H1 (cell line): Measurements from ENCODE around the gene CLDN14. TPM values are rescaled to one million over a fixed set of nuclear protein-coding genes. Genes with fewer than 3 reads are reported as not detected.

Source experiments
- CTCF ChIA-PET: fragments of 300-600 bp; sonication (Branson Sonifier 250); formaldehyde crosslinking; loops from one replicate; lab custom pipeline; 2021; ENCODE audit not compliant: partially characterized antibody; lab: Charles Lee
- POLR2A ChIA-PET: fragments of 300-600 bp; sonication (Branson Sonifier 250); formaldehyde crosslinking; loops from one replicate; lab custom pipeline; 2021; ENCODE audit warnings: inconsistent platforms; ENCODE audit not compliant: partially characterized antibody; lab: Charles Lee
- DNase-seq, 2 experiments: peaks; one replicate each; pipeline versions ENCODE4 v3.0.0 to v3.0.0-alpha.2; 2010 to 2022; ENCODE audit warnings: low spot score in 2 of 2, low read depth in 1 of 2, mixed read lengths in 1 of 2
- FAIRE-seq: peaks from 2 replicates; lab custom pipeline; 2011; peaks lifted over from hg19 to GRCh38; lab: Jason Lieb, UNC
- H2AFZ ChIP-seq: 2 replicates; pipeline ENCODE4 v1.8.1; 2012; ENCODE audit warnings: low read length, inconsistent platforms
- H2AK5ac ChIP-seq: 2 replicates; pipeline ENCODE4 v1.6.1; 2013; ENCODE audit warnings: low read depth, low read length
- H2BK120ac ChIP-seq: replicated peaks from 2 replicates; pipeline ENCODE3; 2013; ENCODE audit warnings: low read depth, low read length, inconsistent platforms
- H2BK12ac ChIP-seq: 2 replicates; pipeline ENCODE4 v1.6.1; 2013; ENCODE audit warnings: low read depth, low read length
- H2BK15ac ChIP-seq: 2 replicates; pipeline ENCODE4 v1.6.1; 2013; ENCODE audit warnings: low read length
- H2BK20ac ChIP-seq: 2 replicates; pipeline ENCODE4 v1.6.1; 2013; ENCODE audit warnings: low read length
- H2BK5ac ChIP-seq: 2 replicates; pipeline ENCODE4 v1.6.1; 2013; ENCODE audit warnings: low read depth, low read length
- H3K14ac ChIP-seq: 2 replicates; pipeline ENCODE4 v1.6.1; 2013; ENCODE audit warnings: inconsistent platforms; ENCODE audit not compliant: insufficient read length
- H3K18ac ChIP-seq: 2 replicates; pipeline ENCODE4 v1.6.1; 2013; ENCODE audit warnings: low read length; ENCODE audit errors: extremely low read depth
- H3K23ac ChIP-seq: 2 replicates; pipeline ENCODE4 v1.6.1; 2013; ENCODE audit warnings: inconsistent platforms; ENCODE audit not compliant: insufficient read length
- H3K23me2 ChIP-seq: 2 replicates; pipeline ENCODE4 v1.6.1; 2013; ENCODE audit warnings: low read depth, low read length
- H3K27ac ChIP-seq: 2 replicates; pipeline ENCODE4 v1.6.1; 2011; ENCODE audit warnings: low read depth, low read length, inconsistent platforms
- H3K27me3 ChIP-seq, 4 experiments: replicated peaks in 1 of 4; 1 replicate in 1 of 4; 2 replicates in 3 of 4; pipeline versions ENCODE4 v1.6.1 to v1.8.1; 2011 to 2013; ENCODE audit warnings: low read length in 3 of 4, mild to moderate bottlenecking in 3 of 4, inconsistent platforms in 2 of 4, mixed read lengths in 2 of 4, moderate library complexity in 1 of 4; ENCODE audit not compliant: control insufficient read depth in 3 of 4, insufficient read depth in 3 of 4; ENCODE audit errors: extremely low read depth in 1 of 4
- H3K36me3 ChIP-seq, 4 experiments: 2 replicates each; pipeline versions ENCODE4 v1.6.1 to v1.8.1; 2011 to 2013; ENCODE audit warnings: mild to moderate bottlenecking in 4 of 4, low read length in 3 of 4, moderate library complexity in 2 of 4, control low read depth in 1 of 4, inconsistent platforms in 1 of 4; ENCODE audit not compliant: insufficient read depth in 4 of 4, control insufficient read depth in 2 of 4
- H3K4ac ChIP-seq: replicated peaks from 2 replicates; pipeline ENCODE3; 2013; ENCODE audit warnings: low read length, low read depth, mixed read lengths, inconsistent platforms; ENCODE audit not compliant: insufficient read length
- H3K4me1 ChIP-seq, 4 experiments: replicated peaks in 1 of 4; 1 replicate in 1 of 4; 2 replicates in 3 of 4; pipeline versions ENCODE4 v1.6.1 to v1.8.1; 2011 to 2013; ENCODE audit warnings: low read length in 3 of 4, inconsistent platforms in 2 of 4, mixed read lengths in 1 of 4; ENCODE audit not compliant: insufficient read depth in 4 of 4, control insufficient read depth in 3 of 4
- H3K4me2 ChIP-seq, 2 experiments: 2 replicates each; pipeline versions ENCODE4 v1.6.1 to v1.8.1; 2011 to 2013; ENCODE audit warnings: low read depth in 2 of 2, low read length in 2 of 2, control low read depth in 1 of 2, inconsistent platforms in 1 of 2, mild to moderate bottlenecking in 1 of 2; ENCODE audit not compliant: insufficient read depth in 1 of 2
- H3K4me3 ChIP-seq, 4 experiments: fragments of 200-600, 300-600 bp in 1 of 4; sonication (generic), shearing (Covaris generic), sonication (Bioruptor Twin) in 1 of 4; 2 replicates each; pipeline versions ENCODE4 v1.5.1 to v1.8.1; 2011 to 2016; ENCODE audit warnings: low read length in 4 of 4, low read depth in 3 of 4, control low read depth in 2 of 4, inconsistent platforms in 2 of 4, mild to moderate bottlenecking in 2 of 4, mixed read lengths in 1 of 4, moderate library complexity in 1 of 4; ENCODE audit not compliant: insufficient read depth in 2 of 4; ENCODE audit errors: extremely low read depth in 1 of 4
- H3K56ac ChIP-seq: replicated peaks from 2 replicates; pipeline ENCODE3; 2013; ENCODE audit warnings: low read depth, mild to moderate bottlenecking, mixed read lengths, low read length, inconsistent platforms; ENCODE audit not compliant: insufficient read length
- H3K79me1 ChIP-seq: 2 replicates; pipeline ENCODE4 v1.6.1; 2013; ENCODE audit warnings: low read depth, low read length, control low read depth
- H3K79me2 ChIP-seq, 2 experiments: 2 replicates each; pipeline versions ENCODE4 v1.6.1 to v1.8.1; 2012 to 2013; ENCODE audit warnings: low read length in 2 of 2, mild to moderate bottlenecking in 2 of 2, inconsistent platforms in 1 of 2; ENCODE audit not compliant: insufficient read depth in 2 of 2, control insufficient read depth in 1 of 2
- H3K9ac ChIP-seq, 4 experiments: replicated peaks in 1 of 4; 1 replicate in 1 of 4; 2 replicates in 3 of 4; pipeline versions ENCODE4 v1.6.1 to v1.8.1; 2011 to 2013; ENCODE audit warnings: low read depth in 3 of 4, low read length in 3 of 4, control low read depth in 2 of 4, mild to moderate bottlenecking in 2 of 4, moderate library complexity in 2 of 4, inconsistent platforms in 1 of 4; ENCODE audit errors: extremely low read depth in 1 of 4
- H3K9me3 ChIP-seq, 2 experiments: 2 replicates each; pipeline versions ENCODE4 v1.6.1 to v1.8.1; 2012 to 2013; ENCODE audit warnings: mild to moderate bottlenecking in 2 of 2, moderate library complexity in 2 of 2, control low read depth in 1 of 2, inconsistent platforms in 1 of 2, low read depth in 1 of 2, low read length in 1 of 2, mixed read lengths in 1 of 2; ENCODE audit not compliant: insufficient read depth in 2 of 2
- H4K20me1 ChIP-seq, 2 experiments: replicated peaks in 1 of 2; 2 replicates each; pipeline versions ENCODE3 to v1.8.1; 2011 to 2013; ENCODE audit warnings: inconsistent platforms in 2 of 2, low read length in 2 of 2, mild to moderate bottlenecking in 1 of 2; ENCODE audit not compliant: insufficient read depth in 2 of 2, control insufficient read depth in 1 of 2
- H4K5ac ChIP-seq: 2 replicates; pipeline ENCODE4 v1.6.1; 2013; ENCODE audit warnings: low read length, low read depth, mixed read lengths, inconsistent platforms; ENCODE audit not compliant: insufficient read length
- H4K8ac ChIP-seq: 2 replicates; pipeline ENCODE4 v1.8.0; 2013; ENCODE audit warnings: mild to moderate bottlenecking, moderate library complexity, low read length, inconsistent platforms; ENCODE audit not compliant: insufficient read depth; ENCODE audit errors: extremely low read depth
- H4K91ac ChIP-seq: replicated peaks from 2 replicates; pipeline ENCODE3; 2013; ENCODE audit warnings: low read length, mixed read lengths, inconsistent platforms; ENCODE audit not compliant: insufficient read length
- ATF3 ChIP-seq: IDR thresholded peaks from 2 replicates; pipeline ENCODE4 v1.6.1; 2011; ENCODE audit warnings: low read depth, mild to moderate bottlenecking, low read length; ENCODE audit not compliant: insufficient read depth
- BACH1 ChIP-seq: IDR thresholded peaks from 2 replicates; pipeline ENCODE4 v1.6.1; 2012; ENCODE audit warnings: low read length, improper control_type of control experiment
- EP300 ChIP-seq, 2 experiments: IDR thresholded peaks; 1 replicate in 1 of 2; 2 replicates in 1 of 2; pipeline ENCODE4 v1.6.1; 2011 to 2012; ENCODE audit warnings: low read depth in 2 of 2, low read length in 2 of 2, mild to moderate bottlenecking in 2 of 2, borderline replicate concordance in 1 of 2, inconsistent platforms in 1 of 2, moderate library complexity in 1 of 2
- GTF2F1 ChIP-seq: IDR thresholded peaks from 2 replicates; pipeline ENCODE4 v1.6.1; 2012; ENCODE audit warnings: low read depth, low read length, improper control_type of control experiment, borderline replicate concordance
- JUND ChIP-seq: IDR thresholded peaks from 2 replicates; pipeline ENCODE4 v1.6.1; 2011; ENCODE audit warnings: mild to moderate bottlenecking, improper control_type of control experiment, low read length
- POLR2A ChIP-seq, 2 experiments: IDR thresholded peaks; 1 replicate in 1 of 2; 2 replicates in 1 of 2; pipeline ENCODE4 v1.6.1; 2011; ENCODE audit warnings: low read depth in 2 of 2, low read length in 2 of 2, mild to moderate bottlenecking in 2 of 2; ENCODE audit errors: control extremely low read depth in 1 of 2
- POLR2AphosphoS5 ChIP-seq: IDR thresholded peaks from 2 replicates; pipeline ENCODE4 v1.6.1; 2011; ENCODE audit warnings: low read depth, low read length
- RFX5 ChIP-seq: IDR thresholded peaks from 2 replicates; pipeline ENCODE4 v1.6.1; 2011; ENCODE audit warnings: low read depth, low read length, improper control_type of control experiment, borderline replicate concordance
- RNF2 ChIP-seq: fragments of 200-900, 300-1000 bp; sonication (generic); IDR thresholded peaks from 2 replicates; pipeline ENCODE4 v1.7.1; 2016; ENCODE audit warnings: borderline replicate concordance, low read depth, mild to moderate bottlenecking, antibody characterized with exemption, low read length; ENCODE audit not compliant: poor library complexity, severe bottlenecking; ENCODE audit errors: missing control alignments
- RXRA ChIP-seq: IDR thresholded peaks from 2 replicates; pipeline ENCODE4 v1.6.1; 2011; ENCODE audit warnings: low read depth, mild to moderate bottlenecking, low read length, moderate library complexity; ENCODE audit not compliant: insufficient read depth
- SIN3A ChIP-seq, 2 experiments: IDR thresholded peaks in 1 of 2; conservative IDR thresholded peaks in 1 of 2; 2 replicates each; pipeline ENCODE4 v1.6.1; 2011 to 2012; ENCODE audit warnings: low read length in 2 of 2, improper control_type of control experiment in 1 of 2, low read depth in 1 of 2, mild to moderate bottlenecking in 1 of 2
- TBP ChIP-seq: IDR thresholded peaks from 2 replicates; pipeline ENCODE4 v1.6.1; 2011; ENCODE audit warnings: low read depth, low read length, improper control_type of control experiment
- WGBS, 2 experiments: shearing (Covaris generic) in 1 of 2; methylation state at CpG; one replicate each; pipeline versions ENCODE4 v1.1.6 to v1.1.7; 2013 to 2015; ENCODE audit warnings: low lambda C conversion rate in 2 of 2, mixed read lengths in 2 of 2, inconsistent platforms in 1 of 2, low coverage in 1 of 2, missing lambda C conversion rate in 1 of 2; ENCODE audit not compliant: insufficient replicate concordance in 2 of 2, insufficient coverage in 1 of 2, insufficient read length in 1 of 2; ENCODE audit errors: extremely low coverage in 1 of 2, missing lambda C conversion rate in 1 of 2; 5-methylcytosine and 5-hydroxymethylcytosine counted together
- polyA plus RNA-seq, 7 experiments: library from polyadenylated mRNA; depleted of rRNA in 3 of 7; stranded (reverse) in 5 of 7; unstranded in 2 of 7; fragments of >200 nt in 5 of 7; fragments of 200-250 nt in 2 of 7; gene quantifications; 1 replicate in 5 of 7; 2 replicates in 1 of 7; 4 replicates in 1 of 7; pipeline versions ENCODE4 v1.2.1 to v1.2.3, GENCODE V29; 2011 to 2013; ENCODE audit warnings: missing spikeins in 2 of 7, mixed read lengths in 2 of 7
- total RNA-seq: library from RNA; stranded (reverse); fragmentation: NEBNext Ultra II Directional; extraction: Animal tissue kit (Norgen Biotek cat#: 25700); gene quantifications from 2 replicates; pipeline ENCODE4 v1.2.1, GENCODE V29; 2021
- TF ChIP-seq, protein P1 (sequence below): IDR thresholded peaks from 2 replicates; pipeline ENCODE4 v1.6.1; 2012; ENCODE audit warnings: inconsistent platforms

The CLDN14 gene
- total and polyA plus RNA-seq, 2 of the 8 experiments (the other 6 are each of a cell fraction or from before 2014, with no cell fraction given) = 0.08 TPM; not detected in 1

DNA sequence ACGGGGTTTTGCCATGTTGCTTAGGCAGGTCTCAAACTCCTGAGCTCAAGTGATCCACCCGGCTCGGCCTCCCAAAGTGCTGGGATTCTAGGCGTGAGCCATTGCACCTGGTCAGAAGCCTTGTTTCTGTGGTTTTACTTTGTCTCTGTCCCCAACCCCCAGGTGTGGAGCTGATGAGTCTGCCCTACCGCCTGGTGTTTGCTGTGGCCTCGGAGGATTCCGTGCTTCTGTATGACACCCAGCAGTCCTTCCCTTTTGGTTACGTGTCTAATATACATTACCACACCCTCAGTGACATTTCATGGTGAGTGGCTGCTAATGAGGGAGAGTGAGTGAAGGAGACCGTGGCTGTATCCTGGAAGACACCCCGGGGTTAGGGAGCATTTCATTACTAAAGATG is 68.6 kb downstream of the CLDN14 start:
- no peak overlapping the region for H3K9ac ChIP-seq
- H3K36me3 ChIP-seq = peaks cover 6 to 22% (median 18%) of the 10 kb centered on the region in 4 experiments; a peak in 6 of 8 replicates
- FAIRE-seq (no peak), DNase-seq (no peak)
- no peaks in the 10 kb centered on the region for H3K79me2 ChIP-seq
- H3K4me1 ChIP-seq = no peaks in the 10 kb centered on the region; a peak in 1 of 7 replicates
- no peak overlapping the region for H3K4me2 ChIP-seq
- no peak overlapping the region for H4K91ac ChIP-seq
- no peak overlapping the region for H2BK12ac ChIP-seq
- H2BK15ac ChIP-seq = no peak overlapping the region
- H4K5ac ChIP-seq = no peak overlapping the region
- H3K4ac ChIP-seq = no peak overlapping the region
- no peak overlapping the region for H3K4me3 ChIP-seq
- H2AFZ ChIP-seq = no peak overlapping the region
- H2AK5ac ChIP-seq = no peak overlapping the region
- no peak overlapping the region for H4K8ac ChIP-seq
- no peak overlapping the region for H3K56ac ChIP-seq
- H2BK20ac ChIP-seq = no peak overlapping the region
- ChIA-PET POLR2A (no interaction called here), CTCF (interaction anchor here (0.6 to 1.3 kb wide), 3 partner anchors 8 to 265 kb away, joined by 3 read pairs; no protein-coding TSS in a partner anchor)
- no peak overlapping the region for H3K14ac ChIP-seq
- no peak overlapping the region for H2BK5ac ChIP-seq
- H3K9me3 ChIP-seq = no peaks in the 10 kb centered on the region
- no peak overlapping the region for H3K23ac ChIP-seq
- WGBS, 2 experiments = 95% methylated on average over 10 of the region's 10 CpGs; no CpG with 5 or more reads in 1 of the 2 experiments
- H3K18ac ChIP-seq = no peak overlapping the region
- H4K20me1 ChIP-seq = no peaks in the 10 kb centered on the region
- no peaks in the 10 kb centered on the region for H3K23me2 ChIP-seq
- H3K27me3 ChIP-seq = no peaks in the 10 kb centered on the region
- no peak overlapping the region for H3K27ac ChIP-seq
- no peaks in the 10 kb centered on the region for H3K79me1 ChIP-seq
- H2BK120ac ChIP-seq = no peak overlapping the region
- TF ChIP-seq GTF2F1 (no peak), SIN3A (conservative IDR thresholded peaks at IDR 0.05 in 1 of 2, IDR thresholded peaks at IDR 0.05 in 1 of 2; ENCODE audit: low read depth in 1 of 2, low read length in 2 of 2) (no peak), RNF2 (no peak), TBP (no peak), ATF3 (no peak), POLR2A (IDR thresholded peaks at IDR 0.05; ENCODE audit: control extremely low read depth in 1 of 2, low read depth in 2 of 2, low read length in 2 of 2) (no peak), RXRA (no peak), RFX5 (no peak), BACH1 (no peak), EP300 (IDR thresholded peaks at IDR 0.05; ENCODE audit: borderline replicate concordance in 1 of 2, low read depth in 2 of 2, low read length in 2 of 2) (no peak), POLR2AphosphoS5 (no peak), JUND (no peak)
- TF ChIP-seq, protein P1, sequence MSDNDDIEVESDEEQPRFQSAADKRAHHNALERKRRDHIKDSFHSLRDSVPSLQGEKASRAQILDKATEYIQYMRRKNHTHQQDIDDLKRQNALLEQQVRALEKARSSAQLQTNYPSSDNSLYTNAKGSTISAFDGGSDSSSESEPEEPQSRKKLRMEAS = no peak
